SKM-1 (cell line): Measurements from ENCODE around the gene FCHO2.
"Not testable (repeated sequence)": the region's sequence is repeated elsewhere in the genome, so short reads cannot be mapped to it uniquely, and the experiment has no call there.

Source experiments
- DNase-seq: peaks from one replicate; lab custom pipeline; 2025; ENCODE audit not compliant: unreplicated experiment; lab: John Stamatoyannopoulos, UW

The FCHO2 gene, protein sequence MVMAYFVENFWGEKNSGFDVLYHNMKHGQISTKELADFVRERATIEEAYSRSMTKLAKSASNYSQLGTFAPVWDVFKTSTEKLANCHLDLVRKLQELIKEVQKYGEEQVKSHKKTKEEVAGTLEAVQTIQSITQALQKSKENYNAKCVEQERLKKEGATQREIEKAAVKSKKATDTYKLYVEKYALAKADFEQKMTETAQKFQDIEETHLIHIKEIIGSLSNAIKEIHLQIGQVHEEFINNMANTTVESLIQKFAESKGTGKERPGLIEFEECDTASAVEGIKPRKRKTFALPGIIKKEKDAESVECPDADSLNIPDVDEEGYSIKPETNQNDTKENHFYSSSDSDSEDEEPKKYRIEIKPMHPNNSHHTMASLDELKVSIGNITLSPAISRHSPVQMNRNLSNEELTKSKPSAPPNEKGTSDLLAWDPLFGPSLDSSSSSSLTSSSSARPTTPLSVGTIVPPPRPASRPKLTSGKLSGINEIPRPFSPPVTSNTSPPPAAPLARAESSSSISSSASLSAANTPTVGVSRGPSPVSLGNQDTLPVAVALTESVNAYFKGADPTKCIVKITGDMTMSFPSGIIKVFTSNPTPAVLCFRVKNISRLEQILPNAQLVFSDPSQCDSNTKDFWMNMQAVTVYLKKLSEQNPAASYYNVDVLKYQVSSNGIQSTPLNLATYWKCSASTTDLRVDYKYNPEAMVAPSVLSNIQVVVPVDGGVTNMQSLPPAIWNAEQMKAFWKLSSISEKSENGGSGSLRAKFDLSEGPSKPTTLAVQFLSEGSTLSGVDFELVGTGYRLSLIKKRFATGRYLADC

GRCh38 chr5:72955768-72956323 lies at the start of gene FCHO2:
Gene FCHO2 (plus strand): TSS chr5:72956041. CDS start chr5:72956097, 56 bp downstream.
- peak; percentile 88 for DNase-seq

DNA sequence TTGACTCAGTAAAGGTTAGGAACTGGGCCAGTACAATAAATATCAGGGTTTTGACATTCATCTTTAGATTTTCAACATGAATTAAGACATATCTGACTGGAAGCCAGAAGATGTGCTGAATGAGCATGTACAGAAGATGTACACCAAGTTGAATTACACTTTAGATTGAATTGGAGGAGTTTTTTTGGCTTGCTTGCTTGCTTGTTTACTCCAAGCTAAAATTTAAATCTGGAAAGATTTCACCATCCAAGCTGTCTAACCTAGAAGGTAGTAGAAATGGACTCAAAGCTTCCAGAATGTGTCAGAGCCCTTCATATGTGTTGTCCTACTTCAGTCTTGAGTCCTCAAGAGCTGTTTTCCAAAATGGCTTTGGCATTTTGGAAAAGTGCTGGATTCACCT lies 49.0 kb upstream of the FCHO2 start:
- no peak for DNase-seq

DNA sequence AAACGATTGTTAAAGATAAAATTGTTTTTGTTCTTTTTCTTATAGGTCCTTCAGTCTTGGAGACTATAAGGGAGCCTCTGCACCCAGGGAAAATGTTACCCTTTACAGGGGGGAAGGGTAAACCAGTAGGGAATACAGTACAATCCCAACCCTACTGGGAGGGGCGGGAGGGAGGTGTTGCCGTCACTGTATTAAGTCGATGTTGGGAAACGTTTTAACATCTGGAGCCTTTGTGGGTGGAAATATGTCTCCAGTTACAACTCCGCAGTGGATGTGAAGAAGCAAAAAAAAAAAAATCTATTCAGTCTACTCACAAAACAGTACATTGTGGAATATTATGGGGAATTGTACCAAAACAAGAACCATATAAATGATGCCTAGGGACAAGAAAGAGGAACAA lies 47.2 kb upstream of the FCHO2 start:
- no peak for DNase-seq

DNA sequence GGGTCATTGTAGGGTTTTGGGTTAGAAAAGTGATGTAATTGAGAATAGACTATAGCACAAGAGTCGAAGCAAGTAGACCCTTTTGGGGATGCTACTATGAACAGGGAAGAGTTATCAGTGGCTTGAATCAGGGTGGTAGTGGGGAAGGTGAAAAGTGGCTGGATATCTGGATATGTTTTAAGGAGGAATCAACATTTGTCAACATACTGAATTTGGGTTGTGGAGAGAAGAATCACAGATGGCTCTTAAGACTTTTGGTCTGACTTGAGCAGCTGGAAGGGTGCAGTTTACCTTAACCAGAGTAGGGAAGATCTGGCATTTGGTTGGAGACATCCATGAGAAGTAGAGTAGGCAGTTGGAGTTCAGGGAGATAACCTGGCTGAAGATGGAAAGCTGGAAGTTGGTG lies 38.5 kb upstream of the FCHO2 start:
- DNase-seq: no peak

DNA sequence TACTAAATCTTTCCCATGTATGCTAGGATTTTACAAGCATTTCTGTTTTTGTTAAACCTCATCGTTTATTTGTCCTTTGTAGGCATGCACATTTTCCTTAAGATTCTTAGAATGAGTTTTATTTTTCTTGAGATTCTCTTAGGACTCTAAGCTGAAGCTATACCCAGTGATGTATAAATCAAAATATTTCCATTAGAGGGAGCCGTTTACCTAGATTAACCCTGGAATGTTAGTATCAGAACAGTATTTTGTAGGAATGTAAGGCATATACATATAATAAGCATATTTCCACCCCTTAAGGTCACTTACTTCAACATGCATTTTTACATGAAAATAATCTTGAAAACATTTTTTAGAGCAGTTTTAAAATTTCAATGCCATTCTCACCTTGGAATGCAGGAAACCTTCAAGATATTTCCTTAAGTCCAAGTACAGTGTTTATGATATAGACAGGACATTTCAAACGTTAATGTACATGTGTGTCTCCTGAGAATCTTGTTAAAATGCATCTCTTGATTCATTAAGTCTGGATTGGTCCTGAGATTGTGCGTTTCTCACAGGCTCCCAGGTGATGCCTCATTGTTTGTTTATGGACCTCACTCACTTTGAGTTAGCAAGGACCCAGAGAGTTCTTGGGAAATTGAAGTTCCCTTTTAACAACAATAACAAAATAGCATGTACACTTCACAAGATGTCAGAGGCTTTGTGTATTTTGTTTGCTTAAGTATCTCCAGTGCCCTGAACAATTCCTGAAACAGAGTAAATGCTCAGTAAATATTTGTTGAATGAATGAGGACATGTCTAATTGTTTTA lies 34.9 kb upstream of the FCHO2 start:
- DNase-seq: no peak

GRCh38 chr5:72921886-72922285 lies 34.0 kb upstream of the FCHO2 start:
- no peak for DNase-seq

- no peak for DNase-seq
These were observed 33.4 kb upstream of the FCHO2 start for GRCh38 chr5:72922422-72922821.

DNA sequence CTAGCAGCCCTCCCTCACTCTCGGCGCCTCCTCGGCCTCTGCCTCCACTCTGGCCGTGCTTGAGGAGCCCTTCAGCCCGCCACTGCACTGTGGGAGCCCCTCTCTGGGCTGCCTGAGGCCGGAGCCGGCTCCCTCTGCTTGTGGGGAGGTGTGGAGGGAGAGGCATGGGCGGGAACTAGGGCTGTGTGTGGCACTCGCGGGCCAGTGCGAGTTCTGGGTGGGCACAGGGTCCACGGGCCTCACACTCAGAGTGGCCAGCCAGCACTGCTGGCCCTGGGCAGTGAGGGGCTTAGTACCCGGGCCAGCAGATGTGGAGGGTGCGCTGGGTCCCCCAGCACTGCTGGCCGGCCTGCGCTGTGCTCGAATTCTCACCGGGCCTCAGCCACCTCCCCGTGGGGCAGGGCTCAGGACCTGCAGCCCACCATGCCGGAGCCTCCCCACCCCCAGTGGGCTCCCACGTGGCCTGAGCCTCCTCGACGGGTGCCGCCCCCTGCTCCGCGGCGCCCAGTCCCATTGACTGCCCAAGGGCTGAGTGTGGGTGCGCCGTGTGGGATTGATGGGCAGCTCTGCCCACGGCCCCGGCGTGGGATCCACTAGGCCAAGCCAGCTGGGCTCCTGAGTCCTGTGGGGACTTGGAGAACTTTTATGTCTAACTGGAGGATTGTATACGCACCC lies 30.4 kb upstream of the FCHO2 start:
- no peak for DNase-seq

DNA sequence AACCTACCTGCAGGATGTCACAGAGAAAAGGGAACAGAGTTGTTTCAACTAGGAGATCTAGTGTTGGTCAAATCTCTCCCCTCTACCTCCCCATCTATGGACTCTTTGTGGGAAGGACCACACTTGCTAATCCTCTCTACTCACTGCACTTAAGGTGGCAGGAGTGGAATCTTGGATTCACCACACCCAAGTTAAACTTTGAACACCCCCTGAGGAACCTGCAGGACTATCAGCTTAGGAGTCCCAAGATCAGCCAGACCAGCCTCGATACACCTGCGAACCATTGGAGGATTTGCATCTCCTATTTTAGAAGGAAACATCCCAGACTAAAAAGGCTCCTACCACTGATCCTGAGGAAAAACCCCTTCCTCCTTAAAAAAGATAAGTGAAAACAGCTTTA lies 23.2 kb upstream of the FCHO2 start:
- DNase-seq: not testable (repeated sequence)

DNA sequence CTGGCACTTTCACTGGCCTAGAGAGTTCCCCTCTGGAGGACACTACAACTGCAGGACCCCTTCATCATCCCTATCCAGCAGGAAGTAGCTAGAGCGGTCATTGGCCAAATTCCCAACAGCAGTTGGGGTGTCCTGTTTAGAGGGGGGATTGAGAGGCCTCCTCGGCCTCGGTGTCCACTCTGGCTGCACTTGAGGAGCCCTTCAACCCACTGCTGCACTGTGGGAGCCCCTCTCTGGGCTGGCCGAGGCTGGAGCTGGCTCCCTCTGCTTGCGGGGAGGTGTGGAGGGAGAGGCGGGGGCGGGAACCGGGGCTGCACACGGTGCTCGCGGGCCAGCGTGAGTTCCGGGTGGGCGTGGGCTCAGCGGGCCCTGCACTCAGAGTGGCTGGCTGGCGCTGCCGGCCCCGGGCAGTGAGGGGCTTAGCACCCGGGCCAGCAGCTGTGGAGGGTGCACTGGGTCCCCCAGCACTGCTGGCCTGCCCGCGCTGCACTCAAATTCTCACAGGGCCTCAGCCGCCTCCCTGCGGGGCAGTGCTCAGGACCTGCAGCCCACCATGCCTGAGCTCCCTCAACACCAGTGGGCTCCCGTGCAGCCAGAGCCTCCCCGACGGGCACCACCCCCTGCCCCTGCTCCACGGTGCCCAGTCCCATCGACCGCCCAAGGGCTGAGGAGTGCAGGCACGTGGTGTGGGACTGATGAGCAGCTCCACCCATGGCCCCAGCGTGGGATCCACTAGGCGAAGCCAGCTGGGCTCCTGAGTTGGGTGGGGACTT lies 20.7 kb upstream of the FCHO2 start:
- DNase-seq: not testable (repeated sequence)

DNA sequence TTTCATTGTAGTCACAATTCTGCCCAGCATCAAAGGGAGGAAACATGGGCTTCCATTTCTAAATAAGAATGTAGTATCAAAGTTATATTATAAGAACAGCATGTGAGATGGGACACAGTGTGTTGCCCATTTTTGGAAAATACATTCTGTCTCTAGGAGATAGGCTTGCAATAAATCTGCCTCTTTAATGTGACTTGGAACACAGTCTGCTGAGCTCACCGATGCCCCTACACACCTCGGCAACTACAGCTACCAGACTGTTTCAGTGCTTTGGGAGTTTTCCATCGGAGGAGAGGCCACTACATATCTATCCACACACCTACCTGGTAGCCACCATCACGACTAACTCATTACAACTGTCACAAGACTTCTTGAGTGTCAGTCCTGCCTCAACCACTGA lies 18.9 kb upstream of the FCHO2 start:
- DNase-seq: no peak

DNA sequence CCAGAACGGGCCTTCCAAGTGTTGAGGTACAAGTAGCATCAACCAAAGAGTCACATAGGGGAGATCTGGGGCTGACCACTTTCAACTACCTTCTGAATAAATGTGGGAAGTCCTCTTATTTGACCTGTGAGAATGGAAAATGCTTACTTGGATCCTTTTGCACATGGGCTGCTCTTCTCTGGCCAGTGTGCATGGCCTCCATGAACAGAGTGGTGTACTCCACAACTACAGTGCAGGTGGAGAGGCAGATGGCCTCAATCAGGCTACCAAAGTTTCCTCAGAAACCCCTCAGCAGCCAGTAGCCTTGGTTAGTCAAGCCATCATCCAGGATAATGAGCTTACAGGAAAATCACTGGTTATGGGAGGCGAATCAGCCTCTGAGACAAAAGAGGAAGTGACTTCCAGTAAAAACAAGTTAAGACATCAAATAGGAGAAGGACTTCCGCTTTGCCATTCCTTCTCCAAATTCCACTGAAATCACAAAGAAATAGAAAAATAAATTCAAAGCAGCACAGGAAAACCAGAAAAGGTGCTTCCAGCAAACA lies 18.3 kb upstream of the FCHO2 start:
- peak; percentile 24 for DNase-seq

- no peak for DNase-seq
These were observed 17.6 kb upstream of the FCHO2 start for GRCh38 chr5:72938206-72938605.

- peak; percentile 15 for DNase-seq
These were observed 15.8 kb upstream of the FCHO2 start for GRCh38 chr5:72940082-72940481.

DNA sequence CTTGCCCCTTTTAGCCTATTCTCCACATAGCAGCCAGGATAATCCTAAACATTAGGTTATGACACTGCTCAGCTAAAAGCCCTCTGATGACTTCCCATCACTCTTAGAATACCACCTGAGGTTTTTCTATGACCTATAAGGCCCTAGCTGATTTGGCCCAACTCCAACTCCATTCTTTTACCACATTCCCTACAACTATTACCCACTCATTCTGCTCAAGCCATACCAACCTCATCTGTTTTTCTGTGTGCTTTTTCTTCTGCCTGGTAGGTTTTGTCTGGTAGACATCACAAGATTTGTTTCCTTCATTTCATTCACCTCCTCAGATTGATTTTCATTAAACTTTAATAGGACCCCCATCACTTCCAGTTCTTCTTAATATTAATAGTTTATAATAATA lies 12.5 kb upstream of the FCHO2 start:
- no peak for DNase-seq

GRCh38 chr5:72947498-72947897 lies 8.3 kb upstream of the FCHO2 start:
- no peak for DNase-seq

DNA sequence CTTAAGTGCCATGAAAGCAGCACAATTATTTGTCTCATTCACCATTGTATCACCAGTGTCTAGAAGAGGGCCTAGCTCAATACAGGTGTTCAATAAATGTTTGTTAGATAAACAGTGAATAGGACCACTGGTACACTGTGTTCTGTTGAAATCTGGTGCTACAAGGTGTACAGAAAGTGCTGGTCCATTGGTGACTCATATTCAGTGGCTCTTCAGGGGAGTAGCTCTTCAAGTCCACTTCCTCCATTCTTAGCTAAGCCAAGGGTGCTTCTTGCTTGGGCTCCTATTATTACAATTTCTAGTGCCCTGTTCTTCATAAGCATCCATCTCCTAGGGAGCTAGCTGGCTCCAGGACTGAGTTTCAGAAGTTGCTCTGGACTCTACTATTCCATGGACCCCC lies 6.4 kb upstream of the FCHO2 start:
- DNase-seq: no peak

DNA sequence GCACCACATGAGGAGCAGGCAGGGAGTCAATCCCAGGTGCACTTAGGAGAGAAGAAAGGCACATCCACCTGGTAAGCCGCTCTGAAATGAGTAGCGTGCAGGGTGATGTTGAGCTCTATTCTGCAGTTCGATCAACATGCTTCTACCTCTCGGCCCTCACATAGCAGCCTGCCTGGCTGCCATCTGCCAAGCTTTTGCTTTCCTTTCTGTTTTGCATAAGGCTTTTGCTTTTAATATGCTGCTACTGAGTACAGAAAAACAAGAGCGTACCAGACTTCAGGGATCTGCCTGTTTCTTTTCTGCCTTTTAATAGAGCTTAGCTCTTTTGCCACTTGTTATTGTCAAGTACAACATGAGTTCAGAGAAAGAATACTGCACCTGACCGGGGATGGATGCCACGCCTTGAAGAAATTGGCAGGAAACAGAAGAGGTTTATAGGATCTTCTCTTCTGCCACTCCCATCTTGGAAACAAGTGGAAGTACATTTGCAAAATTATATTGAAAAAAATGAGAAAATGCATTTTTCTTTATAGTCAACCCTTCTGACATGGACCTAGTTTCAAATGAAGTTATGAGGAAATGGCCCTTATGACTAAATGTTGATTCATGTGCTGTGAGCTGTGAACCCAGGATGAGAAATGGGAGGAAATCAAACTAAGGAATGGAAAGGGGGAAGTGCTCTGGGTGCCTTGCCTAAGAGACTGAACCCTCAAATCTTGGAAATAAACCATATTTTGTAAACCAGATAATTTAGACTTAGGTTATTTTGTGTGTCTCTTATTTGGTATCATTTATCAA lies 4.0 kb upstream of the FCHO2 start:
- DNase-seq: no peak

GRCh38 chr5:72954389-72954788 lies 1.5 kb upstream of the FCHO2 start:
- DNase-seq: no peak
